Neutrophil (primary cell): ENCODE results near the gene CMBL.

ENCODE experiments used
- H3K27ac ChIP-seq: fragments of 200-600 bp; sonication (generic); 2 replicates; pipeline ENCODE4 v1.5.1; 2016; ENCODE audit warnings: mild to moderate bottlenecking, moderate library complexity
- H3K27me3 ChIP-seq: fragments of 200-600 bp; sonication (generic); 2 replicates; pipeline ENCODE4 v1.6.0; 2016; ENCODE audit warnings: mild to moderate bottlenecking
- H3K36me3 ChIP-seq: fragments of 200-600 bp; sonication (generic); 2 replicates; pipeline ENCODE4 v1.5.1; 2017
- H3K4me1 ChIP-seq, 2 experiments: fragments of 200-600 bp in 1 of 2; sonication (generic) in 1 of 2; 1 replicate in 1 of 2; 2 replicates in 1 of 2; pipeline versions ENCODE4 v1.5.1 to v1.6.1; 2013 to 2016; ENCODE audit warnings: low read depth in 1 of 2, low read length in 1 of 2, mild to moderate bottlenecking in 1 of 2, moderate library complexity in 1 of 2; ENCODE audit not compliant: control insufficient read depth in 1 of 2, insufficient read depth in 1 of 2
- H3K4me3 ChIP-seq, 2 experiments: fragments of 200-600 bp in 1 of 2; sonication (generic) in 1 of 2; 1 replicate in 1 of 2; 2 replicates in 1 of 2; pipeline ENCODE4 v1.5.1; 2013 to 2016; ENCODE audit warnings: low read depth in 1 of 2, low read length in 1 of 2, mild to moderate bottlenecking in 1 of 2, moderate library complexity in 1 of 2
- H3K9me3 ChIP-seq: fragments of 200-600 bp; sonication (generic); 2 replicates; pipeline ENCODE4 v1.5.1; 2016
- TF ChIP-seq, protein P1 (sequence below): fragments of 200-600 bp; sonication (generic); IDR thresholded peaks from 2 replicates; pipeline ENCODE4 v1.5.1; 2016; ENCODE audit warnings: antibody characterized with exemption

CMBL gene

DNA sequence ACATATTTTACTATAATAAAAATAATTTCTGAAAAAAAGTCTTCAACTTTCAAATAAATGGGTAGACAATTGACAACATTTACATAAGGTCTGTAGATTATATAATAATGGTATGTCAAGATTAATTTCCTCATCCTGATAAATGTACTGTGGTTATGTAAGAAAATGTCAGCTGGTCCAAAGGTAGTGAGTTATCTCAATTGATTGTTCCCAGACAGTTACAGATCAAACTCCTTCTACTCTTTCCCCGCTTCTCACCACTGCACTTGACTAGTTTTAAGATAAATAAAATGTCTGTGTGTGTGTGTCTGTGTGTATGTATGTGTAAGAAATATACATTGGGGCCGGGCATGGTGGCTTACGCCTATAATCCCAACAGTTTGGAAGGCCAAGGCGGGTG lies 29.4 kb upstream of the CMBL start:
- Histone ChIP-seq H3K9me3 (no peaks in the 10 kb centered on the region), H3K4me3 (no peak overlapping the region), H3K27ac (no peak overlapping the region), H3K4me1 (peaks cover 9 to 12% of the 10 kb centered on the region in 2 experiments), H3K27me3 (peaks cover 37% of the 10 kb centered on the region), H3K36me3 (no peaks in the 10 kb centered on the region)
- TF ChIP-seq, protein P1, sequence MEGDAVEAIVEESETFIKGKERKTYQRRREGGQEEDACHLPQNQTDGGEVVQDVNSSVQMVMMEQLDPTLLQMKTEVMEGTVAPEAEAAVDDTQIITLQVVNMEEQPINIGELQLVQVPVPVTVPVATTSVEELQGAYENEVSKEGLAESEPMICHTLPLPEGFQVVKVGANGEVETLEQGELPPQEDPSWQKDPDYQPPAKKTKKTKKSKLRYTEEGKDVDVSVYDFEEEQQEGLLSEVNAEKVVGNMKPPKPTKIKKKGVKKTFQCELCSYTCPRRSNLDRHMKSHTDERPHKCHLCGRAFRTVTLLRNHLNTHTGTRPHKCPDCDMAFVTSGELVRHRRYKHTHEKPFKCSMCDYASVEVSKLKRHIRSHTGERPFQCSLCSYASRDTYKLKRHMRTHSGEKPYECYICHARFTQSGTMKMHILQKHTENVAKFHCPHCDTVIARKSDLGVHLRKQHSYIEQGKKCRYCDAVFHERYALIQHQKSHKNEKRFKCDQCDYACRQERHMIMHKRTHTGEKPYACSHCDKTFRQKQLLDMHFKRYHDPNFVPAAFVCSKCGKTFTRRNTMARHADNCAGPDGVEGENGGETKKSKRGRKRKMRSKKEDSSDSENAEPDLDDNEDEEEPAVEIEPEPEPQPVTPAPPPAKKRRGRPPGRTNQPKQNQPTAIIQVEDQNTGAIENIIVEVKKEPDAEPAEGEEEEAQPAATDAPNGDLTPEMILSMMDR, result no peak

DNA sequence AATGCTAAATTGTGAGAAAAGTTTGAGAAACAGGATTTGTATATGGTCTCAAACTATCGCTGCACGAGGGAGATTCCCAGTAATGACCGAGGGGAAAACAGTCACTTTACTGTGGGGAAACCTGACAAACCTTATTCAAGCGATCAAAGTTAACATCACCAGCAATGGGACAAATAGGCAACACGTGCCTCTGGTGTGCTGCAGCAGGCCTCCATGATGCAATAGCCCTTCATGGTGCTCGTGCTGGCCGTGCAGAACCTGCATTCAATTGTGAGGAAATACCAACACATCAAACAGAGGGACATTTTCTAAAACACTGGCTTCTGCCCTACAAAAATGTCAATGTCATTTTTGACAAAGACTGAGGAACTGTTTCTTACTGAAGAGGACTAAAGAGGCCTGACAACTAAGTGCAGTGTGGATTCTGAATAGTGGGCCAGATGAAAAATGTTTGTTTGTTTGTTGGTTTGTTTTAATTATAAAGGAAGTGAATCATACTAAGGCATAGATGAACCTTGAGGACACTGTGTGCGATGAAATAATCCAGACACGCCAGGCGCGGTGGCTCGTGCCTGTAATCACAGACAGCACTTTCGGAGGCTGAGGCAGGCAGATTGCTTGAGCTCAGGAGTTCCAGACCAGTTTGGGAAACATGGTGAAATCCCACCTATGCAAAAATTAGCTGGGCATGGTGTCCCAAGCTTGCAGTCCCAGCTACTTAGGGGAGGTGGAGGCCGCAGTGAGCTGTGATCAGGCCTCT lies 28.2 kb upstream of the CMBL start:
- TF ChIP-seq, protein P1, result no peak
- H3K36me3 ChIP-seq, result no peaks in the 10 kb centered on the region

GRCh38 chr5:10334831-10335230 lies 27.1 kb upstream of the CMBL start:
- H3K4me3 ChIP-seq, result no peak overlapping the region
- H3K27me3 ChIP-seq, result peaks cover 59% of the 10 kb centered on the region
- TF ChIP-seq, protein P1, result no peak

More for the DNA sequence above, 28.2 kb upstream of the CMBL start:
- Histone ChIP-seq H3K9me3 (no peaks in the 10 kb centered on the region), H3K27ac (no peak overlapping the region), H3K4me3 (no peak overlapping the region), H3K4me1 (peaks cover 9 to 12% of the 10 kb centered on the region in 2 experiments), H3K27me3 (peaks cover 49% of the 10 kb centered on the region)

GRCh38 chr5:10333154-10334006 lies 25.7 kb upstream of the CMBL start:
- H3K27me3 ChIP-seq, result peaks cover 59% of the 10 kb centered on the region
- peaks cover 9 to 12% of the 10 kb centered on the region in 2 experiments for H3K4me1 ChIP-seq
- no peaks in the 10 kb centered on the region for H3K36me3 ChIP-seq
- peak overlapping the region; percentile 52 to 58 for H3K4me3 ChIP-seq
- TF ChIP-seq, protein P1, result peak; percentile 14
- no peaks in the 10 kb centered on the region for H3K9me3 ChIP-seq
- H3K27ac ChIP-seq, result no peak overlapping the region

More at GRCh38 chr5:10334831-10335230, 27.1 kb upstream of the CMBL start:
- no peak overlapping the region for H3K27ac ChIP-seq
- H3K4me1 ChIP-seq, result peaks cover 9 to 12% of the 10 kb centered on the region in 2 experiments
- no peaks in the 10 kb centered on the region for H3K36me3 ChIP-seq
- H3K9me3 ChIP-seq, result no peaks in the 10 kb centered on the region

DNA sequence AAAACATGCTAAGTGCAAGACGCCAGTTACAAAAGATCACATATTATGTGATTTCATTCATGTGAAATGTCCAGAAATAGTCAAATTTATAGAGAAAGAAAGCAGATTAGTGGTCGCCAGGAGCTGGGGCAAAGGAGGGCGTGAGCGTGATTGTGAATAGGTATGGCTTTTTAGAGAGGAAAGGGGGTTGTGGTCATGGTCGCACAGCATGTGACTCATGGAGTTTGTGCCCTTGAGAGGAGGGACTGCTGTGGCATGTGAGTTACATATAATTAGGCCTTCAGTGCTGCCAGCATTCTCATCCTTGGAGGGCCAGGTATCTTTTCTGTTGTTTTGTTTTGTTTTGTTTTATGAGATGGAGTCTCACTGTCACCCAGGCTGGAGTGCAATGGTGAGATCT lies 24.6 kb upstream of the CMBL start:
- Histone ChIP-seq H3K36me3 (no peaks in the 10 kb centered on the region), H3K4me1 (peaks cover 9 to 12% of the 10 kb centered on the region in 2 experiments), H3K9me3 (no peaks in the 10 kb centered on the region), H3K27ac (no peak overlapping the region), H3K27me3 (peaks cover 59% of the 10 kb centered on the region), H3K4me3 (no peak overlapping the region)
- TF ChIP-seq, protein P1, result no peak
